Hippocampal formation (tissue), 2 donors: ENCODE measurements around the gene EIF4H.
"Not testable (repeated sequence)": the region's sequence is repeated elsewhere in the genome, so short reads cannot be mapped to it uniquely, and the experiment has no call there.

Experiments
- DNase-seq, 2 donors: peaks; one replicate each; lab custom pipeline; 2025; lab: John Stamatoyannopoulos, UW

The EIF4H gene

GRCh38 chr7:74175340-74175739, 1.2 kb downstream of the EIF4H start:
- no peak for DNase-seq

GRCh38 chr7:74176555-74176954, 2.4 kb downstream of the EIF4H start:
- no peak for DNase-seq

- DNase-seq: no peak
Observed at GRCh38 chr7:74178632-74179031, 4.5 kb downstream of the EIF4H start.

GRCh38 chr7:74179935-74180604, 5.9 kb downstream of the EIF4H start:
- no peak for DNase-seq

GRCh38 chr7:74180866-74181265, 6.7 kb downstream of the EIF4H start:
- no peak for DNase-seq

- DNase-seq: no peak
Observed at GRCh38 chr7:74181821-74182220, 7.7 kb downstream of the EIF4H start.

- DNase-seq: no peak
Observed at GRCh38 chr7:74182453-74183090, 8.4 kb downstream of the EIF4H start.

- no peak for DNase-seq
Observed at GRCh38 chr7:74183142-74183541, 9.0 kb downstream of the EIF4H start.

- DNase-seq: no peak
Observed at GRCh38 chr7:74183653-74184450, 9.7 kb downstream of the EIF4H start.

GRCh38 chr7:74185016-74185415, 10.9 kb downstream of the EIF4H start:
- no peak for DNase-seq

GRCh38 chr7:74185636-74186035, 11.5 kb downstream of the EIF4H start:
- no peak for DNase-seq

- DNase-seq: no peak
Observed at GRCh38 chr7:74187915-74188675, 13.9 kb downstream of the EIF4H start.

- no peak for DNase-seq
Observed at GRCh38 chr7:74190259-74190658, 16.1 kb downstream of the EIF4H start.

GRCh38 chr7:74191231-74191630, 17.1 kb downstream of the EIF4H start:
- no peak for DNase-seq

GRCh38 chr7:74193054-74193453, 18.9 kb downstream of the EIF4H start:
- no peak for DNase-seq

- no peak for DNase-seq
Observed at GRCh38 chr7:74193913-74194312, 19.8 kb downstream of the EIF4H start.

- DNase-seq: no peak
Observed at GRCh38 chr7:74194686-74195085, 20.5 kb downstream of the EIF4H start.

- DNase-seq: not testable (repeated sequence)
Observed at GRCh38 chr7:74195139-74195860, 21.1 kb downstream of the EIF4H start.

GRCh38 chr7:74195968-74196654, 22.0 kb downstream of the EIF4H start:
- DNase-seq: peak in 1 of 2 donors; percentile 16

- no peak for DNase-seq
Observed at GRCh38 chr7:74197449-74198124, 23.4 kb downstream of the EIF4H start.
